Naive thymus-derived CD4-positive, alpha-beta T cell (primary cell): ENCODE measurements around the gene NAP1L5. TPM values are rescaled to one million over a fixed set of nuclear protein-coding genes. Genes with fewer than 3 reads are reported as not detected.
A peak's percentile ranks its signal among the peaks of the same experiment; 100 is the strongest.

Experiments
- ATAC-seq: fragments of 150-1000 bp; cut with Tn5 transposase; 2 replicates; pipeline ENCODE4 v1.10.0; 2021; ENCODE audit warnings: mild to moderate bottlenecking, moderate library complexity
- CTCF ChIA-PET: fragments of 350-600 bp; sonication (Branson Sonifier 250); formaldehyde crosslinking; loops from one replicate; lab custom pipeline; 2021; ENCODE audit warnings: antibody characterized with exemption; lab: Charles Lee
- POLR2A ChIA-PET: fragments of 350-600 bp; sonication (Branson Sonifier 250); formaldehyde crosslinking; loops from one replicate; lab custom pipeline; 2021; ENCODE audit warnings: antibody characterized with exemption, inconsistent platforms; lab: Charles Lee
- DNase-seq, 9 donors: peaks; one replicate each; pipeline versions ENCODE4 v3.0.0 to v3.0.0-alpha.2; 2020 to 2022; ENCODE audit warnings: mixed read lengths in 1 of 9
- H3K27ac ChIP-seq: one replicate; pipeline ENCODE4 v1.7.0; 2013; ENCODE audit warnings: mild to moderate bottlenecking, low read depth, low read length, moderate library complexity
- H3K27me3 ChIP-seq, 2 donors: one replicate each; pipeline ENCODE4 v1.7.0; 2013; ENCODE audit warnings: low read length in 2 of 2, mild to moderate bottlenecking in 2 of 2, moderate library complexity in 2 of 2; ENCODE audit not compliant: control insufficient read depth in 2 of 2, insufficient read depth in 2 of 2
- H3K36me3 ChIP-seq, 3 experiments: 1 replicate in 2 of 3; 2 replicates in 1 of 3; pipeline ENCODE4 v1.7.0; 2013; ENCODE audit warnings: low read length in 3 of 3, mild to moderate bottlenecking in 3 of 3, moderate library complexity in 1 of 3; ENCODE audit not compliant: insufficient read depth in 3 of 3, control insufficient read depth in 2 of 3
- H3K4me1 ChIP-seq, 2 donors: one replicate each; pipeline ENCODE4 v1.7.0; 2013; ENCODE audit warnings: low read length in 2 of 2, mild to moderate bottlenecking in 2 of 2, moderate library complexity in 1 of 2; ENCODE audit not compliant: control insufficient read depth in 2 of 2, insufficient read depth in 2 of 2
- H3K4me3 ChIP-seq: 2 replicates; pipeline ENCODE4 v1.7.0; 2013; ENCODE audit warnings: mild to moderate bottlenecking, low read length
- H3K9me3 ChIP-seq, 3 experiments: 1 replicate in 2 of 3; 2 replicates in 1 of 3; pipeline ENCODE4 v1.7.0; 2013; ENCODE audit warnings: low read length in 3 of 3; ENCODE audit not compliant: control insufficient read depth in 2 of 3
- H3K27ac Mint-ChIP-seq, 9 donors: one replicate each; pipeline ENCODE4 v1.8.0; 2020 to 2022; ENCODE audit warnings: mixed read lengths in 9 of 9, mild to moderate bottlenecking in 8 of 9, moderate library complexity in 5 of 9, inconsistent platforms in 2 of 9
- H3K27me3 Mint-ChIP-seq, 5 donors: one replicate each; pipeline ENCODE4 v1.8.0; 2021 to 2022; ENCODE audit warnings: mixed read lengths in 5 of 5, mild to moderate bottlenecking in 1 of 5
- H3K36me3 Mint-ChIP-seq, 5 donors: one replicate each; pipeline ENCODE4 v1.8.0; 2020 to 2022; ENCODE audit warnings: mixed read lengths in 5 of 5, mild to moderate bottlenecking in 3 of 5, inconsistent platforms in 1 of 5
- H3K4me1 Mint-ChIP-seq, 7 donors: one replicate each; pipeline ENCODE4 v1.8.0; 2020 to 2022; ENCODE audit warnings: mixed read lengths in 7 of 7, mild to moderate bottlenecking in 3 of 7, inconsistent platforms in 1 of 7
- H3K4me3 Mint-ChIP-seq, 10 donors: one replicate each; pipeline ENCODE4 v1.8.0; 2020 to 2022; ENCODE audit warnings: mild to moderate bottlenecking in 10 of 10, mixed read lengths in 10 of 10, moderate library complexity in 6 of 10, inconsistent platforms in 2 of 10
- H3K9me3 Mint-ChIP-seq, 11 donors: one replicate each; pipeline ENCODE4 v1.8.0; 2020 to 2022; ENCODE audit warnings: mixed read lengths in 11 of 11, mild to moderate bottlenecking in 4 of 11, inconsistent platforms in 1 of 11, moderate library complexity in 1 of 11
- intact Hi-C, 2 donors: fragments of 100-400 bp; cut with micrococcal nuclease; formaldehyde crosslinking; loops; one replicate each; pipeline ENCODE4 v1.15.1; 2023
- polyA plus RNA-seq, 2 donors: library from polyadenylated mRNA; unstranded; fragments of 300-500 nt; fragmentation: Illumina TruSeq; gene quantifications; one replicate each; pipeline ENCODE4 v1.2.3, GENCODE V29; 2021
- total RNA-seq, 6 experiments: library from RNA in 5 of 6; stranded (reverse) in 5 of 6; gene quantifications; 1 replicate in 5 of 6; 2 replicates in 1 of 6; pipeline ENCODE4 v1.2.3 and lab custom pipeline; 2021 to 2026

Gene NAP1L5
- total and polyA plus RNA-seq, 7 experiments from 2014 or later: 1.4 to 11.7 (median 3.0) TPM

DNA sequence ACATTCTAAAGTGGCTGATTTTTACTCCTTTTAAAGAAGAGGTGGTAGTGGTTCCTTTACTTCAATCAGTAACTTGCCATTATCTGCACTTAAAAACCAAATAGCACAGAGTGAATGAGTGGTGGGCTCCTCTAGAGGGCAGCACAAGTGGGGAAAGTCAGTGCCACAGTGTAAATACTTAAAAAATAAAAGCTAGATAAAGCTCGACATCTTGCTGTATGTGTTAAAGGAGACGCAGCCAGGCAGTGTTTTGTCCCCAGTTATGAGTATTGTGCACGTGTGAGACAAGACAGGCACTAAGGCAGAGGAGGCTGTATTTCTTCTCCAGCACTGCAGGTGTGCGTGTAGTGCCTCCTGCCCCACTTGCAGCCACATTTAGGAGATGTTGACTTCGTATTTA, 24.6 kb downstream of the NAP1L5 start:
- H3K4me3 ChIP-seq: no peak overlapping the region
- peaks cover 11 to 70% (median 16%) of the 10 kb centered on the region in 3 experiments for H3K36me3 ChIP-seq
- H3K4me1 Mint-ChIP-seq: peaks cover 0 to 8% (median 5%) of the 10 kb centered on the region in 7 donors
- no peaks in the 10 kb centered on the region for H3K4me1 ChIP-seq
- H3K9me3 Mint-ChIP-seq: no peaks in the 10 kb centered on the region
- H3K4me3 Mint-ChIP-seq: no peak overlapping the region
- ATAC-seq: peak; percentile 64
- ChIA-PET POLR2A (no interaction called here), CTCF (interaction anchor here (0.6 to 1.3 kb wide), 6 partner anchors 12 to 1479 kb away, joined by 3 to 5 read pairs (median 3); no protein-coding TSS in a partner anchor)
- DNase-seq: peak in 6 of 9 donors; percentile 11 to 52 (median 34)
- H3K27me3 ChIP-seq: no peaks in the 10 kb centered on the region
- H3K27ac ChIP-seq: no peak overlapping the region
- H3K36me3 Mint-ChIP-seq: peaks cover 6 to 52% (median 19%) of the 10 kb centered on the region in 5 donors
- intact Hi-C loops: loop anchor here (1.0 to 2.0 kb wide), 3 partner anchors 16 to 356 kb away; no protein-coding TSS in a partner anchor
- peak overlapping the region in 5 of 9 donors; percentile 2 to 59 (median 54) for H3K27ac Mint-ChIP-seq
- no peaks in the 10 kb centered on the region for H3K9me3 ChIP-seq
- H3K27me3 Mint-ChIP-seq: no peaks in the 10 kb centered on the region

DNA sequence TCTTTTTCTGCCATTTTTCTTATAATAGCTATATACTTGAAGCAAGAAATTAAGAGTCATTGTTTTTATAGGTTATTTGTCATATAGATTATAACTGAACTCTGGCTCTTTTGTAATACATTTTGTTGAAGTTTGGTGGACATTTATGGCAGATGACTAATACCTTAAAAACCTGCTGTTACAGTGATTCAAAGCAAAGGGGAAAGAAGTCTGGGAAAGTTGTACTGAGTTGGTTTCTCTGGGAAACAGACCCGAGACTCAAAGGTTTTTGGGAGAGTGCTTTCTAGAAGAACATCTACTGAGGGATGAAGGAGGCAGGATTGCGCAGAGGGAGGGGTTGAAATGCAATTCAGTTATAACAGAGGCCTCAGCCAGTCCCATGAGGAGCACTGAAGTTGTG, 35.9 kb downstream of the NAP1L5 start:
- Mint-ChIP-seq H3K4me1 (peaks cover 5 to 27% (median 16%) of the 10 kb centered on the region in 7 donors), H3K27me3 (no peaks in the 10 kb centered on the region), H3K36me3 (peaks cover 5 to 54% (median 15%) of the 10 kb centered on the region in 5 donors), H3K27ac (peak overlapping the region in 1 of 9 donors; percentile 40), H3K4me3 (no peak overlapping the region), H3K9me3 (peaks cover 0 to 1% (median 0%) of the 10 kb centered on the region in 11 donors)
- no peak for ATAC-seq
- Histone ChIP-seq H3K27ac (no peak overlapping the region), H3K4me1 (no peaks in the 10 kb centered on the region), H3K36me3 (peaks cover 0 to 47% (median 25%) of the 10 kb centered on the region in 3 experiments), H3K27me3 (no peaks in the 10 kb centered on the region), H3K4me3 (no peak overlapping the region), H3K9me3 (no peaks in the 10 kb centered on the region)
- ChIA-PET CTCF (interaction anchor here (0.7 to 4.4 kb wide), 4 partner anchors 122 to 358 kb away, joined by 3 to 35 read pairs (median 3); no protein-coding TSS in a partner anchor), POLR2A (no interaction called here)
- no peak for DNase-seq
- intact Hi-C loops: no loop called here

DNA sequence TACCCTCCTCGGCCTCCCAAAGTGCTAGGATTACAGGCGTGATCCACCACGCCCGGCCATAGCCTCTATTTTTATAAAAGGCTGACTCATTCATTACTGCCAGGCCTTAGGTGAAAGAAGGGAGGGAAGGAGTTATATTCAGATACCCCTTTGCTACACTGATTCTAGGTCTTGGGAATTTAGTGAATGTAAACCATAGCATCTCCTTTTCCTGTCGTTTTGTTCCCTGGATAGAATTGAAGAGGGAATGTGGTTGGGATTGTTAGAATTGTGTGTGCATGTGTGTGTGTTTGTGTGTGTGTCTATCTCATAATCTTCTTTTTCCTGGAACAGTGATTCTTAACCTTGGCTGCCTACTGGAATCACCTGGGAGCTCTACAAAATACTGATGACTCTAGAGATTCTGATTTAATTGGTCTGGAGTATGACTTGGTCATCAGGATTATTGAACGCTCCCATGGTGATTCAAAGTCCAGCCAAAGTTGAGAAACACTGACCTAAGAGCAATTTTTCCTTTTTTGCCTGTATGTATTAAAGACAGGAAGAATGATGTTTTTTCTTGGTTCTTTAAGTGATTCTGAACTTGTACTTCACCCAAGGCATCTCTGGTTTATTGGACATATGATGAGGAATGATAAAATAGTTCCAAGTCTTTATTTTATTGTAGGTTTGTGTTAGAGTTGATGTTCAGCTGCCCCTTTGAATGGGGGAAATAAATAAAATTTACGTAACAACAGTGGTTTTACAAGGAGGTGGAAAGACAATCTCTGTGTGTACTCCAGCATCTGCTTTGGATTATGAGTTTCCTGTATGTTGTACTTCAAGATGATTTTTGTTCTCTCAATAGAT, 37.0 kb downstream of the NAP1L5 start:
- Mint-ChIP-seq H3K27me3 (no peaks in the 10 kb centered on the region), H3K36me3 (peaks cover 8 to 55% (median 25%) of the 10 kb centered on the region in 5 donors), H3K9me3 (peaks cover 0 to 1% (median 0%) of the 10 kb centered on the region in 11 donors), H3K4me3 (no peak overlapping the region), H3K4me1 (peaks cover 8 to 36% (median 23%) of the 10 kb centered on the region in 7 donors), H3K27ac (peak overlapping the region in 1 of 9 donors; percentile 9)
- ATAC-seq (no peak), DNase-seq (no peak)
- Histone ChIP-seq H3K9me3 (no peaks in the 10 kb centered on the region), H3K36me3 (peaks cover 0 to 56% (median 20%) of the 10 kb centered on the region in 3 experiments), H3K4me1 (no peaks in the 10 kb centered on the region), H3K27ac (no peak overlapping the region), H3K4me3 (no peak overlapping the region), H3K27me3 (no peaks in the 10 kb centered on the region)
- intact Hi-C loops: no loop called here
- POLR2A ChIA-PET: no interaction called here
- CTCF ChIA-PET: interaction anchor here (0.7 to 4.4 kb wide), 4 partner anchors 118 to 357 kb away, joined by 3 to 35 read pairs (median 4); no protein-coding TSS in a partner anchor

DNA sequence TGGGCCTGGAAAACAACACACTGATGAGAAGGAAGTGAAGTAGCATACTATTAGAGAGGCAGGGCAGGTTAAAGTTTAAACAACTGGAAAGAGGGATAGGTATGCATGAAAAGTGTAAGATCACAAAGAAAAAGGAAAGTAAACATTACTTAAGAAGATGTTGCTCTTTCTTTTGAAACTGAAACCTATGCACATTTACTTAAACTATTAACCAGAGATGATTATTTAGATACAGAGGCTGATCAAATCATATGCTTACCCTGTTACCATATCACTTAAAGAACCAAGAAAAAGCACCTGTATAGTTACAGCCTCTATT, 37.8 kb downstream of the NAP1L5 start:
- Mint-ChIP-seq H3K36me3 (peaks cover 14 to 59% (median 27%) of the 10 kb centered on the region in 5 donors), H3K4me1 (peaks cover 8 to 39% (median 24%) of the 10 kb centered on the region in 7 donors), H3K4me3 (no peak overlapping the region), H3K27me3 (no peaks in the 10 kb centered on the region), H3K9me3 (peaks cover 0 to 1% (median 0%) of the 10 kb centered on the region in 11 donors), H3K27ac (peak overlapping the region in 2 of 9 donors; percentile 5 to 10)
- Histone ChIP-seq H3K27me3 (no peaks in the 10 kb centered on the region), H3K36me3 (peaks cover 4 to 60% (median 20%) of the 10 kb centered on the region in 3 experiments), H3K9me3 (no peaks in the 10 kb centered on the region), H3K27ac (no peak overlapping the region), H3K4me1 (no peaks in the 10 kb centered on the region), H3K4me3 (no peak overlapping the region)
- no peak for DNase-seq
- POLR2A ChIA-PET: interaction anchor here (0.9 to 1.0 kb wide), 2 partner anchors 67 to 120 kb away, joined by 4 to 7 read pairs; partner anchors contain the start of gene HERC3
- CTCF ChIA-PET: interaction anchor here (0.5 to 4.4 kb wide), 14 partner anchors 8 to 148 kb away, joined by 3 to 37 read pairs (median 4); partner anchors contain the start of gene HERC3
- intact Hi-C loops: loop anchor here (1.0 to 5.0 kb wide), 7 partner anchors 47 to 364 kb away; partner anchors contain the start of gene HERC3 (in 2 of the 2)
- no peak for ATAC-seq

DNA sequence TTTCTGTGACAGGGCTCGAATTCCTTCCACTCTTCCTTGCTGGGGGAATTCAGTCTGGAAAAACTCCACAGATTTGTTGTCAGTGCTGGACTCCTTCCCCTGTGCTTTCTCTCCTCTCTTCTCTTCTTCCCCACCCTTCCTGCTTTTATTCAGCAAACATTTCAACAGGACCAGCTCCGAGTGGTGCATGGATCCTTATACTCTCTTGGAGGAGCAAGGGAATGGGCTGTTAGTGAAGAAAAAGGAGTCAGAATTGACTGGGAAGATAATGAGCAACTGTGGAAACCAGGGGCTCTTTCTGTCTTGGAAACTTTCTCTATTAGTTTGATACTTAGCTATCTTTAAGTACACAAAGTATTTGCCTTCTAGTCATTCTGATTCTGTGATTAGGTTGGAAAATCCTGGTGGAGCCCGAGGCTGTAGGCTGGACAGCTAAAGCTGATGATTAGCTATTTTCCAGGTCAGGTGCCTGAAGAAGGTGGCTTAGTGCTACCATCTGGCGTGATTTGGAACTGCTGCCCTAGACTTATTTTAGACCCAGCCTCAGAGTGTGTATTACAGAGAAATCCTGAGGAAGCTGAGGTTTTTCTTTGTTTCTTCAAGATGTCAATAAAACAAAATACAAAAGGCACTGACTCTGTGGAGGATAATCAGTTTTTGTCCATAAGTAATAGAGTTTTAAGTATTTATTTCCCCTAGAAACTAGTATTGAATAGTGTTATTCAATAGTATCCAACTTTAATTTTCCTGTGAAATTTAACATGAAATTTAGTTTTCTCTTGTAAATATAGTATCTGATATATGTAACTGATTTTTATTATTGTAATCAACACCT, 38.4 kb downstream of the NAP1L5 start:
- ATAC-seq (peak; percentile 75), DNase-seq (peak in 7 of 9 donors; percentile 23 to 53 (median 44))
- Mint-ChIP-seq H3K4me3 (no peak overlapping the region), H3K27ac (peak overlapping the region in 6 of 9 donors; percentile 5 to 86 (median 41)), H3K27me3 (no peaks in the 10 kb centered on the region), H3K4me1 (peaks cover 8 to 39% (median 24%) of the 10 kb centered on the region in 7 donors), H3K9me3 (peaks cover 0 to 1% (median 0%) of the 10 kb centered on the region in 11 donors), H3K36me3 (peaks cover 14 to 56% (median 25%) of the 10 kb centered on the region in 5 donors)
- Histone ChIP-seq H3K4me3 (no peak overlapping the region), H3K36me3 (peaks cover 4 to 58% (median 20%) of the 10 kb centered on the region in 3 experiments), H3K4me1 (no peaks in the 10 kb centered on the region), H3K9me3 (no peaks in the 10 kb centered on the region), H3K27me3 (no peaks in the 10 kb centered on the region), H3K27ac (no peak overlapping the region)
- POLR2A ChIA-PET: interaction anchor here (0.9 to 1.0 kb wide), 2 partner anchors 67 to 120 kb away, joined by 4 to 7 read pairs; partner anchors contain the start of gene HERC3
- intact Hi-C loops: loop anchor here (1.0 to 5.0 kb wide), 7 partner anchors 46 to 365 kb away; partner anchors contain the start of gene HERC3 (in 2 of the 2)
- CTCF ChIA-PET: interaction anchor here (0.5 to 1.4 kb wide), 17 partner anchors 9 to 443 kb away, joined by 3 to 37 read pairs (median 4); partner anchors contain the start of gene HERC3
